Measurements from ENCODE around the gene SCFD2.
"Not testable (repeated sequence)": the region's sequence is repeated elsewhere in the genome, so short reads cannot be mapped to it uniquely, and the experiment has no call there.

Gene SCFD2

GRCh38 chr4:53057679-53058078 lies 308.2 kb downstream of the SCFD2 start:
- no peaks in the 10 kb centered on the region for H3K4me1 ChIP-seq (ENCODE audit: insufficient read depth, insufficient read length)
- no peak overlapping the region for H3K9ac ChIP-seq (ENCODE audit: insufficient read length, low read depth)
- no peak overlapping the region for H3K4me3 ChIP-seq (ENCODE audit: insufficient read length, low read depth)
- no peaks in the 10 kb centered on the region for H3K27me3 ChIP-seq (ENCODE audit: insufficient read depth, insufficient read length)
- no peaks in the 10 kb centered on the region for H3K9me3 ChIP-seq (ENCODE audit: insufficient read depth, low read length)
- no peaks in the 10 kb centered on the region for H3K36me3 ChIP-seq (ENCODE audit: insufficient read depth, insufficient read length, low read length)
- DNase-seq (ENCODE audit: low read depth, low spot score): no peak
- TF ChIP-seq YY1 (IDR thresholded peaks at IDR 0.05; ENCODE audit: insufficient read depth, insufficient read length) (no peak), SUZ12 (IDR thresholded peaks at IDR 0.05; ENCODE audit: extremely low read depth, insufficient read depth, insufficient read length) (no peak), ZNF274 (IDR thresholded peaks at IDR 0.05; ENCODE audit: low read depth, low read length) (no peak)

GRCh38 chr4:53057108-53057507 lies 308.8 kb downstream of the SCFD2 start:
- not testable (repeated sequence) for H3K36me3 ChIP-seq (ENCODE audit: insufficient read depth, insufficient read length, low read length)

GRCh38 chr4:53055716-53056403 lies 310.0 kb downstream of the SCFD2 start:
- DNase-seq (ENCODE audit: low read depth, low spot score): no peak

More at GRCh38 chr4:53057108-53057507, 308.8 kb downstream of the SCFD2 start:
- not testable (repeated sequence) for H3K4me1 ChIP-seq (ENCODE audit: insufficient read depth, insufficient read length); H3K9me3 ChIP-seq (ENCODE audit: insufficient read depth, low read length); DNase-seq (ENCODE audit: low read depth, low spot score); H3K9ac ChIP-seq (ENCODE audit: insufficient read length, low read depth); H3K4me3 ChIP-seq (ENCODE audit: insufficient read length, low read depth); H3K27me3 ChIP-seq (ENCODE audit: insufficient read depth, insufficient read length)

GRCh38 chr4:53055274-53055673 lies 310.6 kb downstream of the SCFD2 start:
- H3K9me3 ChIP-seq (ENCODE audit: insufficient read depth, low read length): no peaks in the 10 kb centered on the region
- no peak for TF ChIP-seq ZNF274 (IDR thresholded peaks at IDR 0.05; ENCODE audit: low read depth, low read length)
- no peak for TF ChIP-seq SUZ12 (IDR thresholded peaks at IDR 0.05; ENCODE audit: extremely low read depth, insufficient read depth, insufficient read length)
- no peak for TF ChIP-seq YY1 (IDR thresholded peaks at IDR 0.05; ENCODE audit: insufficient read depth, insufficient read length)
- H3K9ac ChIP-seq (ENCODE audit: insufficient read length, low read depth): no peak overlapping the region
- no peaks in the 10 kb centered on the region for H3K27me3 ChIP-seq (ENCODE audit: insufficient read depth, insufficient read length)
- H3K36me3 ChIP-seq (ENCODE audit: insufficient read depth, insufficient read length, low read length): no peaks in the 10 kb centered on the region
- no peak overlapping the region for H3K4me3 ChIP-seq (ENCODE audit: insufficient read length, low read depth)
- no peaks in the 10 kb centered on the region for H3K4me1 ChIP-seq (ENCODE audit: insufficient read depth, insufficient read length)
- DNase-seq (ENCODE audit: low read depth, low spot score): no peak

More at GRCh38 chr4:53055716-53056403, 310.0 kb downstream of the SCFD2 start:
- no peaks in the 10 kb centered on the region for H3K36me3 ChIP-seq (ENCODE audit: insufficient read depth, insufficient read length, low read length)
- no peak for TF ChIP-seq YY1 (IDR thresholded peaks at IDR 0.05; ENCODE audit: insufficient read depth, insufficient read length)
- TF ChIP-seq SUZ12 (IDR thresholded peaks at IDR 0.05; ENCODE audit: extremely low read depth, insufficient read depth, insufficient read length): no peak
- no peaks in the 10 kb centered on the region for H3K9me3 ChIP-seq (ENCODE audit: insufficient read depth, low read length)
- H3K9ac ChIP-seq (ENCODE audit: insufficient read length, low read depth): no peak overlapping the region
- no peaks in the 10 kb centered on the region for H3K4me1 ChIP-seq (ENCODE audit: insufficient read depth, insufficient read length)
- no peak overlapping the region for H3K4me3 ChIP-seq (ENCODE audit: insufficient read length, low read depth)
- no peaks in the 10 kb centered on the region for H3K27me3 ChIP-seq (ENCODE audit: insufficient read depth, insufficient read length)

GRCh38 chr4:53050361-53050774 lies 315.5 kb downstream of the SCFD2 start:
- Histone ChIP-seq H3K36me3 (ENCODE audit: insufficient read depth, insufficient read length, low read length) (no peaks in the 10 kb centered on the region), H3K27me3 (ENCODE audit: insufficient read depth, insufficient read length) (no peaks in the 10 kb centered on the region), H3K4me3 (ENCODE audit: insufficient read length, low read depth) (no peak overlapping the region), H3K9ac (ENCODE audit: insufficient read length, low read depth) (no peak overlapping the region), H3K9me3 (ENCODE audit: insufficient read depth, low read length) (no peaks in the 10 kb centered on the region), H3K4me1 (ENCODE audit: insufficient read depth, insufficient read length) (no peaks in the 10 kb centered on the region)
- DNase-seq (ENCODE audit: low read depth, low spot score): no peak
- no peak for TF ChIP-seq SUZ12 (IDR thresholded peaks at IDR 0.05; ENCODE audit: extremely low read depth, insufficient read depth, insufficient read length)
- TF ChIP-seq ZNF274 (IDR thresholded peaks at IDR 0.05; ENCODE audit: low read depth, low read length): no peak
- TF ChIP-seq YY1 (IDR thresholded peaks at IDR 0.05; ENCODE audit: insufficient read depth, insufficient read length): no peak

GRCh38 chr4:53049528-53049927 lies 316.3 kb downstream of the SCFD2 start:
- H3K9me3 ChIP-seq (ENCODE audit: insufficient read depth, low read length): no peaks in the 10 kb centered on the region
- no peak overlapping the region for H3K9ac ChIP-seq (ENCODE audit: insufficient read length, low read depth)
- no peaks in the 10 kb centered on the region for H3K27me3 ChIP-seq (ENCODE audit: insufficient read depth, insufficient read length)
- no peak overlapping the region for H3K4me3 ChIP-seq (ENCODE audit: insufficient read length, low read depth)
- DNase-seq (ENCODE audit: low read depth, low spot score): no peak
- no peaks in the 10 kb centered on the region for H3K36me3 ChIP-seq (ENCODE audit: insufficient read depth, insufficient read length, low read length)
- TF ChIP-seq YY1 (IDR thresholded peaks at IDR 0.05; ENCODE audit: insufficient read depth, insufficient read length) (no peak), ZNF274 (IDR thresholded peaks at IDR 0.05; ENCODE audit: low read depth, low read length) (no peak), SUZ12 (IDR thresholded peaks at IDR 0.05; ENCODE audit: extremely low read depth, insufficient read depth, insufficient read length) (no peak)
- no peaks in the 10 kb centered on the region for H3K4me1 ChIP-seq (ENCODE audit: insufficient read depth, insufficient read length)

- TF ChIP-seq SUZ12 (IDR thresholded peaks at IDR 0.05; ENCODE audit: extremely low read depth, insufficient read depth, insufficient read length) (no peak), ZNF274 (IDR thresholded peaks at IDR 0.05; ENCODE audit: low read depth, low read length) (no peak), YY1 (IDR thresholded peaks at IDR 0.05; ENCODE audit: insufficient read depth, insufficient read length) (no peak)
- H3K9me3 ChIP-seq (ENCODE audit: insufficient read depth, low read length): no peaks in the 10 kb centered on the region
- H3K36me3 ChIP-seq (ENCODE audit: insufficient read depth, insufficient read length, low read length): no peaks in the 10 kb centered on the region
Observed at GRCh38 chr4:53044651-53044960, 321.3 kb downstream of the SCFD2 start.

More at GRCh38 chr4:53044651-53044960, 321.3 kb downstream of the SCFD2 start:
- H3K4me3 ChIP-seq (ENCODE audit: insufficient read length, low read depth): no peak overlapping the region
- H3K4me1 ChIP-seq (ENCODE audit: insufficient read depth, insufficient read length): no peaks in the 10 kb centered on the region
- no peaks in the 10 kb centered on the region for H3K27me3 ChIP-seq (ENCODE audit: insufficient read depth, insufficient read length)
- no peak overlapping the region for H3K9ac ChIP-seq (ENCODE audit: insufficient read length, low read depth)
- no peak for DNase-seq (ENCODE audit: low read depth, low spot score)
